ENCODE measurements around the gene RGS9.

The RGS9 gene

GRCh38 chr17:65222214-65222738 is 85.1 kb downstream of the RGS9 start:
- no peak for DNase-seq

GRCh38 chr17:65225061-65225460 is 87.9 kb downstream of the RGS9 start:
- DNase-seq, result no peak

- no peak for DNase-seq
Measured at GRCh38 chr17:65226227-65226626, 89.1 kb downstream of the RGS9 start.

GRCh38 chr17:65227637-65228036 is 90.5 kb downstream of the RGS9 start:
- DNase-seq, result no peak

- no peak for DNase-seq
Measured at GRCh38 chr17:65228287-65228686, 91.1 kb downstream of the RGS9 start.

GRCh38 chr17:65228734-65229620 is 91.8 kb downstream of the RGS9 start:
- DNase-seq, result peak; percentile 4

GRCh38 chr17:65229621-65229995 is 92.4 kb downstream of the RGS9 start:
- no peak for DNase-seq

GRCh38 chr17:65230040-65230439 is 92.9 kb downstream of the RGS9 start:
- DNase-seq, result no peak

GRCh38 chr17:65231086-65231485 is 93.9 kb downstream of the RGS9 start:
- no peak for DNase-seq

GRCh38 chr17:65231662-65232335 is 94.6 kb downstream of the RGS9 start:
- DNase-seq, result peak; percentile 9

GRCh38 chr17:65235284-65235683 is 98.1 kb downstream of the RGS9 start:
- DNase-seq, result no peak

- DNase-seq, result no peak
Measured at GRCh38 chr17:65236321-65236720, 99.2 kb downstream of the RGS9 start.

GRCh38 chr17:65243838-65244625 is 106.9 kb downstream of the RGS9 start:
- DNase-seq, result no peak

GRCh38 chr17:65246252-65246651 is 109.1 kb downstream of the RGS9 start:
- DNase-seq, result no peak

GRCh38 chr17:65249774-65250173 is 112.6 kb downstream of the RGS9 start:
- DNase-seq, result no peak

- DNase-seq, result no peak
Measured at GRCh38 chr17:65254166-65254565, 117.0 kb downstream of the RGS9 start.

GRCh38 chr17:65259281-65259680 is 122.1 kb downstream of the RGS9 start:
- DNase-seq, result no peak

- no peak for DNase-seq
Measured at GRCh38 chr17:65259696-65260485, 122.7 kb downstream of the RGS9 start.

- no peak for DNase-seq
Measured at GRCh38 chr17:65260626-65261025, 123.5 kb downstream of the RGS9 start.

GRCh38 chr17:65261152-65261551 is 124.0 kb downstream of the RGS9 start:
- no peak for DNase-seq

- DNase-seq, result no peak
Measured at GRCh38 chr17:65261682-65262636, 124.8 kb downstream of the RGS9 start.

Measured in NCI-H524 treated with DMSO at 0.1 percent for 48 hours (cell line).